ENCODE measurements around the gene AGK. TPM values are rescaled to one million over a fixed set of nuclear protein-coding genes. Genes with fewer than 3 reads are reported as not detected.

Gene AGK
- total RNA-seq = 31.1 to 35.1 TPM (median 35.0 TPM) in 3 replicates

- H3K27ac Mint-ChIP-seq = peak within 1 kb of the TSS; percentile 74
- H3K36me3 Mint-ChIP-seq = peaks cover 5% of the 10 kb centered on the region
- no peak for TF ChIP-seq CTCF (IDR thresholded peaks at IDR 0.05; ENCODE audit: unreplicated experiment)
These were observed at the start of gene AGK for GRCh38 chr7:141551094-141551781. AGK (plus strand) TSS chr7:141551410; CDS start chr7:141555467, 4,057 bp downstream.

GRCh38 chr7:141501451-141501850, 49.8 kb upstream of the AGK start:
- Mint-ChIP-seq H3K4me1 (no peaks in the 10 kb centered on the region), H3K4me3 (no peak overlapping the region), H3K9me3 (no peaks in the 10 kb centered on the region), H3K36me3 (no peaks in the 10 kb centered on the region), H3K27me3 (ENCODE audit: low read depth) (peaks cover 67% of the 10 kb centered on the region), H3K27ac (no peak overlapping the region)
- no peak for DNase-seq (ENCODE audit: low spot score in 2 of 2, unreplicated experiment in 2 of 2)
- no peak for TF ChIP-seq CTCF (IDR thresholded peaks at IDR 0.05; ENCODE audit: unreplicated experiment)

More at GRCh38 chr7:141551094-141551781, at the start of gene AGK:
- Mint-ChIP-seq H3K4me1 (peaks cover 19% of the 10 kb centered on the region), H3K9me3 (no peaks in the 10 kb centered on the region), H3K4me3 (peak within 1 kb of the TSS; percentile 80), H3K27me3 (ENCODE audit: low read depth) (no peaks in the 10 kb centered on the region)
- peak; percentile 58 to 83 for DNase-seq (ENCODE audit: low spot score in 2 of 2, unreplicated experiment in 2 of 2)

GRCh38 chr7:141511316-141511675, 39.9 kb upstream of the AGK start:
- Mint-ChIP-seq H3K36me3 (no peaks in the 10 kb centered on the region), H3K4me1 (peaks cover 10% of the 10 kb centered on the region), H3K27me3 (ENCODE audit: low read depth) (peaks cover 71% of the 10 kb centered on the region), H3K4me3 (peak overlapping the region; percentile 65), H3K9me3 (peaks cover 11% of the 10 kb centered on the region), H3K27ac (no peak overlapping the region)
- TF ChIP-seq CTCF (IDR thresholded peaks at IDR 0.05; ENCODE audit: unreplicated experiment) = no peak
- DNase-seq (ENCODE audit: low spot score in 2 of 2, unreplicated experiment in 2 of 2) = no peak

GRCh38 chr7:141511676-141512396, 39.4 kb upstream of the AGK start:
- peaks cover 73% of the 10 kb centered on the region for H3K27me3 Mint-ChIP-seq (ENCODE audit: low read depth)
- peak overlapping the region; percentile 65 for H3K4me3 Mint-ChIP-seq
- DNase-seq (ENCODE audit: low spot score in 2 of 2, unreplicated experiment in 2 of 2) = peak in 1 of 2 experiments; percentile 38
- no peak overlapping the region for H3K27ac Mint-ChIP-seq
- peaks cover 11% of the 10 kb centered on the region for H3K9me3 Mint-ChIP-seq
- TF ChIP-seq CTCF (IDR thresholded peaks at IDR 0.05; ENCODE audit: unreplicated experiment) = no peak
- H3K36me3 Mint-ChIP-seq = no peaks in the 10 kb centered on the region
- peaks cover 10% of the 10 kb centered on the region for H3K4me1 Mint-ChIP-seq

- H3K27ac Mint-ChIP-seq = no peak overlapping the region
- H3K4me3 Mint-ChIP-seq = peak overlapping the region; percentile 65
- TF ChIP-seq CTCF (IDR thresholded peaks at IDR 0.05; ENCODE audit: unreplicated experiment) = no peak
- H3K9me3 Mint-ChIP-seq = peaks cover 11% of the 10 kb centered on the region
- H3K36me3 Mint-ChIP-seq = no peaks in the 10 kb centered on the region
- H3K27me3 Mint-ChIP-seq (ENCODE audit: low read depth) = peaks cover 78% of the 10 kb centered on the region
- DNase-seq (ENCODE audit: low spot score in 2 of 2, unreplicated experiment in 2 of 2) = no peak
- H3K4me1 Mint-ChIP-seq = peaks cover 10% of the 10 kb centered on the region
These were observed 38.6 kb upstream of the AGK start for GRCh38 chr7:141512597-141512996.
